Sigmoid colon (tissue), 7 donors: ENCODE data around the gene RNASET2. TPM values are rescaled to one million over a fixed set of nuclear protein-coding genes. Genes with fewer than 3 reads are reported as not detected.

Experiments
- DNase-seq: peaks from one replicate; pipeline ENCODE4 v3.0.0-alpha.2; 2019
- H3K27ac ChIP-seq, 4 donors: fragments of 200-600 bp; sonication (generic); one replicate each; pipeline ENCODE4 v1.5.1; 2016 to 2019; ENCODE audit warnings: mild to moderate bottlenecking in 1 of 4
- H3K27me3 ChIP-seq, 3 donors: fragments of 200-600 bp; sonication (generic); one replicate each; pipeline ENCODE4 v1.5.1; 2019; ENCODE audit warnings: mild to moderate bottlenecking in 1 of 3
- H3K36me3 ChIP-seq, 4 donors: fragments of 200-600 bp; sonication (generic); one replicate each; pipeline ENCODE4 v1.5.1; 2016 to 2019
- H3K4me1 ChIP-seq, 4 donors: fragments of 200-600 bp; sonication (generic); one replicate each; pipeline ENCODE4 v1.5.1; 2017 to 2019
- H3K4me3 ChIP-seq, 4 donors: fragments of 200-600 bp; sonication (generic); one replicate each; pipeline ENCODE4 v1.5.1; 2017 to 2019; ENCODE audit warnings: mild to moderate bottlenecking in 2 of 4, moderate library complexity in 1 of 4
- H3K9me3 ChIP-seq, 4 donors: fragments of 200-600 bp in 3 of 4; sonication (generic) in 3 of 4; one replicate each; pipeline versions ENCODE4 v1.5.1 to v1.6.1; 2013 to 2019
- CTCF ChIP-seq, 4 experiments: fragments of 450-650 bp in 3 of 4; fragments of 200-600 bp in 1 of 4; IDR thresholded peaks; one replicate each; pipeline ENCODE4 v1.5.1; 2016 to 2019; ENCODE audit warnings: antibody characterized with exemption in 4 of 4, mild to moderate bottlenecking in 3 of 4, moderate library complexity in 2 of 4
- EP300 ChIP-seq, 4 donors: sonication (generic); formaldehyde crosslinking; IDR thresholded peaks; one replicate each; pipeline ENCODE4 v1.6.1; 2017; ENCODE audit warnings: antibody characterized with exemption in 4 of 4
- POLR2A ChIP-seq, 2 donors: fragments of 450-650 bp; IDR thresholded peaks; one replicate each; pipeline ENCODE4 v1.6.1; 2016; ENCODE audit warnings: antibody characterized with exemption in 2 of 2, mild to moderate bottlenecking in 2 of 2, moderate library complexity in 2 of 2
- POLR2AphosphoS5 ChIP-seq, 4 donors: sonication (generic); formaldehyde crosslinking; IDR thresholded peaks; one replicate each; pipeline ENCODE4 v1.6.1; 2017; ENCODE audit warnings: antibody characterized with exemption in 4 of 4
- WGBS, 2 donors: extraction: QIAGEN DNeasy Blood & Tissue Kit; methylation state at CpG; one replicate each; pipeline ENCODE4 v1.1.7; 2013; 5-methylcytosine and 5-hydroxymethylcytosine counted together
- intact Hi-C: fragments of 100-400 bp; cut with DNase I; formaldehyde crosslinking; loops from one replicate; pipeline ENCODE4 v1.15.1; 2023
- polyA plus RNA-seq, 3 donors: library from polyadenylated mRNA; stranded (reverse); fragments of 200-250 nt; gene quantifications; one replicate each; pipeline ENCODE4 v1.2.3, GENCODE V29; 2013
- total RNA-seq, 4 donors: library from RNA; depleted of rRNA; stranded (reverse); fragments of >200 nt; gene quantifications; one replicate each; pipeline ENCODE4 v1.1.0, GENCODE V29; 2016
- donor health status: healthy with polysubstance abuse.
- donor health status: Bipolar disorder and iron deficiency.
- donor health status: healthy.

RNASET2 gene
- total and polyA plus RNA-seq, 7 donors: 35.4 to 83.9 (median 43.9) TPM

DNA sequence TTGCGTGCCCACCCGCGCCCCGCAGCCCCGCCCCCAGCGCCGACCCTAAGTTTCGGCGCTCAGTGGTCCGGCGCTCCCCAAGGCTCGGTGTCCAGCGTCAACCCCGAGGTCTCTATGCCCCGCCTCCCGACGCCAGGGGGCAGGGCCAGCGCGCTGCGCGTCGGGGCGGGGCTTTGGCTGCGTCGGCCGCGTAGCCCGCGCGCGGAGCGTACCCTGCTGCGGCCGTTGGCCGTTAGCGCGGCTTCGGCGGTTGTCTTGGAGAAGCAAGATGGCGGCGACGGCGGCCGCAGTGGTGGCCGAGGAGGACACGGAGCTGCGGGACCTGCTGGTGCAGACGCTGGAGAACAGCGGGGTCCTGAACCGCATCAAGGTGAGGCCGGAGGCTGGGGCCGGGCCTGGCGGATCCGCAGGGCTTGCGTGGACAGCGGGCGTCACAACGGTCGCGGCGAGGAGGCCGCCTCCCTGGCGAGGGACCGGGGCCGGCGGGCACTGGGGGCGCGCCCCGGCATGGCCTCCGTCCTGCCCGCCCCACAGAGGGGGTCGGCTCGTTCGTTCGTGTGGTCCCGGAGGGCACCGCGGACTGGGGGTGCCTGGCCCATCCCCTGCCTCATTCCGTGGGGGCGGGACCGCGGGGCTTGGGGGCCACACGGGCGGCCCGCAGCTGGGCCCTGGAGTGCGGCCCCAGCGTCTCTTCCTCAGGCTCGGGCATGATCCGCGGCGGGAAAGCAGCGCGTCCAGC is 43.0 kb upstream of the RNASET2 start, which contains the start of gene CEP43:
CEP43 (plus strand) TSS at position 253 of the 739 bp plus-strand sequence; CDS start at position 269, 16 bp downstream.
- intact Hi-C loops: loop anchor here (2.0 to 10.0 kb wide), 5 partner anchors 43 to 375 kb away; partner anchors contain the start of genes RNASET2 and RPS6KA2
- H3K27me3 ChIP-seq: no peaks in the 10 kb centered on the region
- peaks cover 0 to 33% (median 16%) of the 10 kb centered on the region in 4 donors for H3K4me1 ChIP-seq
- peak within 1 kb of the TSS; percentile 81 to 97 (median 92) for H3K4me3 ChIP-seq
- TF ChIP-seq CTCF (IDR thresholded peaks at IDR 0.05) (no peak), POLR2AphosphoS5 (IDR thresholded peaks at IDR 0.05) (peak in 3 of 4 donors; percentile 42 to 64 (median 54)), EP300 (IDR thresholded peaks at IDR 0.05) (no peak), POLR2A (IDR thresholded peaks at IDR 0.05) (no peak)
- 0 to 1% methylated on average over 93 of the region's 93 CpGs for WGBS, 2 donors
- peak within 1 kb of the TSS; percentile 75 to 82 (median 79) for H3K27ac ChIP-seq
- DNase-seq: peak; percentile 97
- no peaks in the 10 kb centered on the region for H3K36me3 ChIP-seq
- no peaks in the 10 kb centered on the region for H3K9me3 ChIP-seq

DNA sequence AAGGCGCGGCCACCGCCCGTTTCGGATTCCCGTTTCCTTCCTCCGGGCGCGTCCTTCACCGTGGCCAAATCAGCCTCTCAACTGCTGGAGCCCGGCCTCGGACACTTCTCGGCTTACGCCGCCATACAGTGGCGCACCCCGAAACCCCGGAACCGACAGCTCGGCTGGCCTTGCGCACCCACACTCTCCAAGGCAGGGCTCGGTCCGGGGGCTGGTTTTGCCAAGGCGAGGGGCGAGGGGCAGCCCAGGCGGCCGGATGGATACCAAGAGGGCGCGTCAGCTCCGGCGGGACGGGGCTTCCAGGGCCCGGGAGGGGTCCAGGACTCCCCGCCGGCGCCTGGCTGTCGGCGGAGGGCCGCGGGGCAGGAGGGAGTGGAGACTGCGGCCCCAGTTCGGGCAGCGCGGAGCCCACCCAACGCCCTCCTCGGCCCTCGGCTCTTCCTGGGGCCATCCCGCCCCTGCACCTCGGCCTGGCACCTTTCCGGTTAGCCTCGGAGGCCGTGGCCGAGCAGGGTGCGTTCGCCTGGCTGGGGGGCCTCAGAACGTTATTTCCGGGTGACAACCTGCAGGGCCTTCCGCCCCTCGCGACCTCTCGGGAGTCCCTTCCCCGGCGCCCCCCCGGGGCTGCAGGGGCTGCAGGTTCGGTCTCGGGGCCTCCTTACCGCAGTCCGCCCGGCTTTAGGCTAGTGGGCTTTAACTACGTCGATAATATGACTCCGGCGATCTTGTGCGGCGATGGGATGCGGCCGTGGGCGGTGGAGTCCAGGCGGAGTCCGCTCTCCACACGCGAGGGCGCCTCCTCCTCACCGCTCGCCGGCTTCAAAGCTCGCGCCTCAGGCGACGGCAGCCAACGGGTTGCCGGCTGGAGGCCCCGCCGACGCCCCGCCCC is 42.1 kb upstream of the RNASET2 start:
- 0% methylated on average over 96 of the region's 96 CpGs for WGBS, 2 donors
- TF ChIP-seq EP300 (IDR thresholded peaks at IDR 0.05): no peak
- no peak for TF ChIP-seq POLR2A (IDR thresholded peaks at IDR 0.05)
- no peak for TF ChIP-seq POLR2AphosphoS5 (IDR thresholded peaks at IDR 0.05)
- intact Hi-C loops: loop anchor here (2.0 to 10.0 kb wide), 5 partner anchors 42 to 374 kb away; partner anchors contain the start of genes RNASET2 and RPS6KA2
- Histone ChIP-seq H3K9me3 (no peaks in the 10 kb centered on the region), H3K27ac (peak overlapping the region; percentile 75 to 82 (median 79)), H3K36me3 (no peaks in the 10 kb centered on the region), H3K4me1 (peaks cover 0 to 33% (median 16%) of the 10 kb centered on the region in 4 donors), H3K27me3 (no peaks in the 10 kb centered on the region), H3K4me3 (peak overlapping the region; percentile 77 to 97 (median 86))
- DNase-seq: peak; percentile 63

DNA sequence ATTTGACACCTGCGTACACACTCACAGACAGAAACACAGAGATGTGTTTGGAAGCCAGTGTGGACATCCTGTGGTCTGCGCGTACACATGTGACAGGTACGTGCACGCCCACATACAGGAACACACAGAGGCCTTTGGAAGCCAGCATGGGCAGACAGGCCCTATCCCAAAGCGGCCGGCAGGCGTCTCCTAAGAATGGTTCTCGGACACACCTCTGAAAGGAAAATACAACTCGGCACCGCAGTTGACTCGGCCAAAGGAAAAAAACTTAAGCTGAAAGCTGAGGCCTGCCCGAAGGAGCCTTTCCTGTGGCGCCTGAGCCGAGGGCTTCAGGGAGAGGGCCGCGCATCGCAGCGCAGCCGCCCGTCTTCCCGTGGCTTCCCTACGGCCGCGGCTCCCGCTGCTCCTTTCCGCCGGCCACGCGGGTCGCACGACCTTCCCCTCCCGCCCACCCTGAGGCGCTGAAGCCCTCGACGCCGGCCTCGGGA is 41.5 kb upstream of the RNASET2 start:
- peak; percentile 68 for DNase-seq
- H3K27ac ChIP-seq: peak overlapping the region in 3 of 4 donors; percentile 79 to 82 (median 79)
- peak in 3 of 4 experiments; percentile 29 to 43 (median 40) for TF ChIP-seq CTCF (IDR thresholded peaks at IDR 0.05)
- TF ChIP-seq POLR2A (IDR thresholded peaks at IDR 0.05): no peak

DNA sequence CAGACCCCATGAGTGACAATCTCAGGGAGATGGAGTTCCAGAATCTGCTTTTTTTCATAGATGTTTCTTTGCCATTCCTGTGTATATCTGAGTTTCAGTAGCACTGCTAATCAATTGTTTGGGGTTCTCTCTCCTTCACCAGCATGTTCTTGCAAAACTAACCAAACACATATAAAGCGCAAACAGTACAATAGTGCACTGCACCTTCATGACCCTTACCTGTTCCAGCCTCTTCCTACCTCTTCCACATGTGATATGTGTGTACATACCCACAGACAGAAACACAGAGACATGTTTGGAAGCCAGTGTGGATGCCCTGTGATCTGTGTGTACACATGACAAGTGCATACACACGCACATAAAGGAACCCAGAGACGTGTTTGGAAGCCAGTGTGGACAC is 41.0 kb upstream of the RNASET2 start:
- Histone ChIP-seq H3K9me3 (no peaks in the 10 kb centered on the region), H3K27ac (no peak overlapping the region), H3K4me1 (peaks cover 0 to 33% (median 16%) of the 10 kb centered on the region in 4 donors), H3K27me3 (no peaks in the 10 kb centered on the region), H3K36me3 (no peaks in the 10 kb centered on the region), H3K4me3 (peak overlapping the region in 1 of 4 donors; percentile 97)
- WGBS, 2 donors: 87 to 88% methylated on average over 3 of the region's 3 CpGs
- DNase-seq: no peak
- intact Hi-C loops: loop anchor here (5.0 to 10.0 kb wide), 4 partner anchors 120 to 373 kb away; partner anchors contain the start of gene RPS6KA2
- no peak for TF ChIP-seq CTCF (IDR thresholded peaks at IDR 0.05)
- no peak for TF ChIP-seq EP300 (IDR thresholded peaks at IDR 0.05)
- no peak for TF ChIP-seq POLR2AphosphoS5 (IDR thresholded peaks at IDR 0.05)
- no peak for TF ChIP-seq POLR2A (IDR thresholded peaks at IDR 0.05)

More for the DNA sequence above, 41.5 kb upstream of the RNASET2 start:
- H3K27me3 ChIP-seq: no peaks in the 10 kb centered on the region
- 4% methylated on average over 38 of the region's 38 CpGs for WGBS, 2 donors
- intact Hi-C loops: loop anchor here (2.0 to 10.0 kb wide), 5 partner anchors 41 to 373 kb away; partner anchors contain the start of genes RNASET2 and RPS6KA2
- no peaks in the 10 kb centered on the region for H3K9me3 ChIP-seq
- no peaks in the 10 kb centered on the region for H3K36me3 ChIP-seq
- peaks cover 0 to 33% (median 16%) of the 10 kb centered on the region in 4 donors for H3K4me1 ChIP-seq
- peak overlapping the region; percentile 77 to 97 (median 86) for H3K4me3 ChIP-seq
